GM10248 (cell line): ENCODE results near the gene TAS2R20.

Source experiments
- CTCF ChIA-PET: fragments of 300-600 bp; sonication (Branson Sonifier 250); formaldehyde crosslinking; extraction: SDS; loops from one replicate; lab custom pipeline; 2021; ENCODE audit warnings: antibody characterized with exemption; lab: Yijun Ruan, JAX
- POLR2A ChIA-PET: fragments of 350-650 bp; sonication (Branson Sonifier 250); formaldehyde crosslinking; extraction: SDS; loops from one replicate; lab custom pipeline; 2020; ENCODE audit warnings: antibody characterized with exemption; lab: Yijun Ruan, JAX
- DNase-seq: peaks from one replicate; pipeline ENCODE4 v3.0.0; 2012; ENCODE audit errors: extremely low spot score
- CTCF ChIP-seq: IDR thresholded peaks from 2 replicates; pipeline ENCODE4 v1.5.1; 2012; ENCODE audit warnings: mild to moderate bottlenecking, low read depth; ENCODE audit errors: extremely low read depth, missing control alignments, control extremely low read depth

The TAS2R20 gene

GRCh38 chr12:10989107-10989506 lies 9.0 kb downstream of the TAS2R20 start:
- ChIA-PET POLR2A (no interaction called here), CTCF (no interaction called here)
- no peak for TF ChIP-seq CTCF
- no peak for DNase-seq

- POLR2A ChIA-PET = no interaction called here
- CTCF ChIA-PET = no interaction called here
- TF ChIP-seq CTCF = no peak
- no peak for DNase-seq
Measured at GRCh38 chr12:10986812-10987211, 11.3 kb downstream of the TAS2R20 start, which contains the start of gene TAS2R50. Gene TAS2R50, minus strand, starts transcription at chr12:10986912. Its CDS starts 52 bp downstream, at chr12:10986860.

DNA sequence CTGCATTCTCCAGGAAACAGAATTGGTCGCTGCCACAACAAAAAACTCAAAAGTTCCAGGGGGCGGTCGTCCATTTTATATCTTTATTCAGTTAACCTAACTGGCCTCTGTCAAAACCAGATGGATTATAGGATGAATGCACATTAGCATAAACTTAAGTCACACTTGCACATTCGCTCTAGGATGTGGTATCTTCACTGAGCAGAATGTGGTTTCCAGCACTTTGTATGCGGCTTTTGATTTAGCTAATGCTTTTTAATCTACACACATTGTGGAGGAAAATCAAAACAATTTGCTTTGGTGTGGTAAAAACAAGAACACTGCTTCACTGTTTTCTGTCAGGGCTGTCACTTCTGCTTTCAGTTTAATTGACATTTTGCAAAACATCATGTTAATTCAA lies 15.9 kb downstream of the TAS2R20 start:
- ChIA-PET CTCF (no interaction called here), POLR2A (no interaction called here)
- no peak for TF ChIP-seq CTCF
- DNase-seq = no peak

DNA sequence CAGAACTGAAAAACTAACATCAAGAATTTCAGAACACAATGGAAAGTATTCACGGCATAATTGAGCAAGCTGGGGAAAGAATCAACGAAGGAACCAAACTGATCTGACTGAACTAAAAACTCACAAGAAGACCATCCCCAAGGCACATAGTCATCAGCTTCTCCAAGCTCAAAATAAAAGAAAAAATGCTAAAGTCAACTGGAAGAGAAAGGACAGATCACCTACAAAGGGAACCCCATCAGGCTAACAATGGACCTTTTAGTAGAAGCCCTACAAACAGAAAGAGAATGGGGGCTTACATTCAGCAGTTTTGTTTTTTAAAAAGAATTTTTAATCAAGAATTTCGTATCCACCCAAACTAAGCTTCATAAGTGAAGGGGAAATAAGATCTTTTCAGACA lies 23.1 kb downstream of the TAS2R20 start:
- DNase-seq = no peak
- ChIA-PET POLR2A (no interaction called here), CTCF (no interaction called here)
- TF ChIP-seq CTCF = no peak

DNA sequence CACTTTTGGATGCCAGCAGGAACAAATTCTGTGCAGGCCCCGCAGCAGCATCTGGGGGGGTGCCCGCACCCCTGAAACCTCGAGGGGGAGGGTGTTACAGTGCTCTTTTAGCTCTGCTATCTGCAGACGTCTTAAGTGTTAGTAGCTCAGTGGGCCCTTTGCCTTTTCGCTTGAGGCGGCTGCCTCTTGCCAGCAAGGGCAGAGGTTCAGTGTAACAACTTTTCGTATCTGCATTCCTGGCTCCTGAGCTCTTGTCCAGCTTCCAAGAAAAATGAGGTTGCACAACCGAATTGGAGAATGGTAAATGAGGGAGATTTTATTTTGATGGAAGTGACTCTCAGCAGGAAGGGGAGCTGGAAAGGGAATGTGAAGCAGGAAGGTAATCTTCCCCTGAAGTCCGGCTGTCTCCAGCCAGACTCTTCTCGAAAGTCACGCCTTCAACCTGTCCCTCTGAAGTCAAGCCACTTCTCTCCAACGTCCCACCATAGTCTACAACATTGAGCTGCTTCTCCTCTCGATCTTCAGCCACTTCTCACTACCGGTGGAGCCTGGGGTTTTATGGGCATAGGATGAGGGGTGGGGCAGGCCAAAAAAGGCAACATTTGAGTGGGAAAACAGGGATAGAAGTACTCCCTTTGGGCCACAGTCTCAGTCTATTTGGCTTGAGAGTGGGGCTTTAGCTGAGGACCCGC lies 29.2 kb downstream of the TAS2R20 start:
- TF ChIP-seq CTCF = no peak
- ChIA-PET CTCF (interaction anchor here (1.3 kb wide), 1 partner anchor 9 kb away, joined by 3 read pairs; no protein-coding TSS in a partner anchor), POLR2A (no interaction called here)
- no peak for DNase-seq

- DNase-seq = no peak
- ChIA-PET CTCF (no interaction called here), POLR2A (no interaction called here)
- TF ChIP-seq CTCF = no peak
Measured at GRCh38 chr12:10967409-10967808, 30.7 kb downstream of the TAS2R20 start.
